22Rv1 (cell line): Measurements from ENCODE around the gene FHIP2A.
"Not testable (repeated sequence)": the region's sequence is repeated elsewhere in the genome, so short reads cannot be mapped to it uniquely, and the experiment has no call there.

Experiments
- H3K27ac ChIP-seq: fragments of 450-650 bp; 2 replicates; pipeline ENCODE4 v1.5.1; 2017
- CTCF ChIP-seq: fragments of 450-650 bp; IDR thresholded peaks from 2 replicates; pipeline ENCODE4 v1.5.1; 2017; ENCODE audit warnings: mild to moderate bottlenecking
- ZFX ChIP-seq: fragments of 450-650 bp; IDR thresholded peaks from 2 replicates; pipeline ENCODE4 v1.6.1; 2017; ENCODE audit warnings: antibody characterized with exemption, borderline replicate concordance

FHIP2A gene

GRCh38 chr10:114850126-114850525, 28.5 kb downstream of the FHIP2A start:
- TF ChIP-seq CTCF = no peak
- TF ChIP-seq ZFX = no peak
- H3K27ac ChIP-seq = no peak overlapping the region

- TF ChIP-seq ZFX (no peak), CTCF (no peak)
- H3K27ac ChIP-seq = no peak overlapping the region
These were observed 29.8 kb downstream of the FHIP2A start for GRCh38 chr10:114851336-114851735.

GRCh38 chr10:114852197-114852596, 30.6 kb downstream of the FHIP2A start:
- H3K27ac ChIP-seq = no peak overlapping the region
- TF ChIP-seq ZFX (no peak), CTCF (no peak)

- TF ChIP-seq ZFX (no peak), CTCF (no peak)
- H3K27ac ChIP-seq = no peak overlapping the region
These were observed 33.3 kb downstream of the FHIP2A start for GRCh38 chr10:114854906-114855305.

- TF ChIP-seq CTCF (no peak), ZFX (no peak)
- no peak overlapping the region for H3K27ac ChIP-seq
These were observed 34.4 kb downstream of the FHIP2A start for GRCh38 chr10:114855776-114856543.

GRCh38 chr10:114856544-114857287, 35.1 kb downstream of the FHIP2A start:
- no peak overlapping the region for H3K27ac ChIP-seq

GRCh38 chr10:114857288-114857565, 35.6 kb downstream of the FHIP2A start:
- not testable (repeated sequence) for H3K27ac ChIP-seq

More at GRCh38 chr10:114856544-114857287, 35.1 kb downstream of the FHIP2A start:
- TF ChIP-seq ZFX (no peak), CTCF (no peak)
